ENCODE data around the gene RBM6.
A peak's percentile ranks its signal among the peaks of the same experiment; 100 is the strongest.

RBM6 gene

DNA sequence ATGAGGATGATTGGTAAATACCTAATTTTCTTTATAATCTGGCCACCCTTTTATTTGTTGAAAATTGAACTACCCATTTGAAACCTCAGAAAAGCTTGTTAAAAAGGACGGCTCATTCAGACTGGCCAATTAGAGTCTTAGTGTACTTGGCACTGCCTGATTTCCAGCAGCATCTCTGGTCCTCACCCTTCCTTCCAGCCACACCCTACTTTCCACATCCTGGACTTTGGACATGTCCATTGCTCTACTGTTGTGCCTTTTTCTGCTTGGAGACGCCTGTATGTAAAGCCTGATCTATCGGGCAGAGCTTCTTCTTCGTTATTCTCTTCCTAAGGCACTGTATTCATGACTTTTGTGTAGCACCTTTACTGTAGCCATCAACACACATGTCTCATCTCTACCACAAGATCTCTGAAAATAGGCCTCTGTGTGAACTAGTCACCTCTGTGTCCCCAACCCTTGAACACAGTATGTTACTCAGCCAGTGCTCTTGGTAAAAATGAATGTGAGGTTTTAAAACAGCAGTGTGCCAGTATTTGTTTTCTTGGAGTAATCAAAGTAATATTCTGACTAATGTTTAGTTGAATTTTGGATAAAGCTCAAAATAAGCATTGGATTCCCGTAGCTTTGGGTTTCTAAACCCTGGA lies 155.5 kb downstream of the RBM6 start:
- DNase-seq, result no peak

- DNase-seq, result no peak
Observed at GRCh38 chr3:50100386-50100785, 160.4 kb downstream of the RBM6 start.

- DNase-seq, result no peak
Observed at GRCh38 chr3:50100956-50101845, 161.3 kb downstream of the RBM6 start.

DNA sequence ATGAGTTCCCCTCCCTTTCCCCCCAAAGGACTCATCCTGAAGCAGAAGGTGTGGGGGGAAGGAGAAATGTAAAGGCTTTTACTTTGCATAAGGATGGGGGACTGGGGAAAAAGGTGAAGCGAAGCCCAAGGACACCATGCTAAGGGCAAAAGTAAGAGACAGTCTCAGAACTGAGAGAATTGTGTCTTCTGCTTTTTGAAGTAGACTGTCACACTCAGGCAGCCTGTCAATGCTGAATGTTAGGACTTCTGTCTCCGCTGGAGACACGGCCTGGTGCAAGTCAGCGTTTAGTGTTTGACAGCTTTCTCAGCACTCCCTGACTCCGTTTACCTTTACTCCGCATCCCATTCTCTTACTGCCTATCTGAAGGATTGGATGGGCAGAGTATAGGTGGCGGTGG lies 162.6 kb downstream of the RBM6 start:
- no peak for DNase-seq

GRCh38 chr3:50111757-50112156 lies 171.8 kb downstream of the RBM6 start:
- no peak for DNase-seq

DNA sequence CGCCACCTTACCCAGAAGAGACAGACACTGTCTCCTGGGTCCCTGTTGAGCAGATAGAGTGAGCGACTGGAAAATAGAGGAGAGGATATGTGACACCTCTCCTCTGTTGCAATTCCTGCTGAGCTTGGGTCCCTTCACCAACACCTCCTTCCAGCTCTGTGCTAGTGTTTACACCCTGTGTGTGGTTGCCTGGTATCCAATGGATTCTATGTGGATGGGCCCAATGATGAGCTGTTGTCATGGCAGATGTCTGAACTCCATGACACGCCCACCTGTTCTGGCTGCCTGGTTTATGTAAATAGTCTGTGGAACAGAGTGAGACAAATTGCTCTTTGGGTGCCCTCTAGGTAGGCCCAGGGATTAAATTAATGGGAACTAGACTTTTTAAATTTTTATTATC lies 172.5 kb downstream of the RBM6 start:
- DNase-seq, result no peak

GRCh38 chr3:50117120-50117519 lies 177.2 kb downstream of the RBM6 start:
- no peak for DNase-seq

GRCh38 chr3:50118237-50118636 lies 178.3 kb downstream of the RBM6 start:
- no peak for DNase-seq

DNA sequence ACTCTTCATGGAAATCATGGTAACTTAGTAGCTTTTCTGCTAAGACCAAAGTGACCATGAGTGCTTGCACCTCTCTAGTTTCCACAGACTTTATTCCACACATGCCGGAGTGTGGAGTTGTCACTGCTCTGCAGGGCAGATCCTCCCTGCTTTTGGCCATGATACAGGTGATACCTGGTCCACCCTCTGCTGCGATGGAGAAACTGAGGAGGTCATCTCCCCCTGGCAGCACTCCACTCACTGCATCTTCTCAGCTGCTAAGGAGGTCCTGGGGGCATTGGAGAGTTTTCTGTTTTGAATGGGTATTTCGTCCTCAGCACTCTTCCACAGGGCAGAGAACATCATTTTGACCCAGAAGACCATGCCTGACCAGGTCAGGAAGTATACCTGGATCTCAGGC lies 179.8 kb downstream of the RBM6 start:
- DNase-seq, result no peak

- no peak for DNase-seq
Observed at GRCh38 chr3:50120364-50121071, 180.6 kb downstream of the RBM6 start.

GRCh38 chr3:50121072-50122032 lies 181.4 kb downstream of the RBM6 start:
- peak; percentile 63 for DNase-seq

GRCh38 chr3:50122071-50122470 lies 182.1 kb downstream of the RBM6 start:
- no peak for DNase-seq

GRCh38 chr3:50122661-50123391 lies 182.9 kb downstream of the RBM6 start:
- no peak for DNase-seq

DNA sequence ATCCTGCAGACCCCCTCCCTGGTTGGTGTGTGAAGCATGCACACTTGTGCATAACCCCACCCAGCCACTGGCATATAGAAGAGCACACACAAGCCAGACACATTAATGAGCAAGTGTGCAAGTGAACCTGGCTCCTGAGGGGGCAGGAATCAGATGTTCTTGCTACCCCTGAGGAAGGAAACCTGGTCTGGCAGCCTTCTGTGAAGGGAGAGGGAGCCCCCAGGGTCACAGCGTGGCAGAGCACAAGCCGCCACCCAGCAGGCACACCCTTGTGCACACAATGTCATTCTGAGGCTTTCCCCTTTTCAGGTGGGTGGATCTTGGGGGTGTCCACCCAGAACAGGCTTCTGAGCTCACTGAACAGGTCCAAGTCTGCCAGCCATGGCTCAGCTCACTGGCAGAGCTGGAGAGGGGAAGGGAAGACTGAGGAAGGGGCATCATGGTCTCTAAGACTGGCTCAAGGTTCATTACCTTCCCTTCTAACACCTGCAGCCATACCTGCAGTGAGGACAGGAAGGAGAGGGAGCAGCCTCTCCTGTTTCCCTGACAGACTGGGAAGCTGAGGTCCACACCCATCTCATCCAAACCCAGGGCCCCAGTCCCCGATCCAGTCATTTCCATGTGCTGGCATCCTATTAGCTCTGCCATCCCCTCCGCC lies 183.6 kb downstream of the RBM6 start:
- DNase-seq, result no peak

- no peak for DNase-seq
Observed at GRCh38 chr3:50124052-50124799, 184.3 kb downstream of the RBM6 start.

DNA sequence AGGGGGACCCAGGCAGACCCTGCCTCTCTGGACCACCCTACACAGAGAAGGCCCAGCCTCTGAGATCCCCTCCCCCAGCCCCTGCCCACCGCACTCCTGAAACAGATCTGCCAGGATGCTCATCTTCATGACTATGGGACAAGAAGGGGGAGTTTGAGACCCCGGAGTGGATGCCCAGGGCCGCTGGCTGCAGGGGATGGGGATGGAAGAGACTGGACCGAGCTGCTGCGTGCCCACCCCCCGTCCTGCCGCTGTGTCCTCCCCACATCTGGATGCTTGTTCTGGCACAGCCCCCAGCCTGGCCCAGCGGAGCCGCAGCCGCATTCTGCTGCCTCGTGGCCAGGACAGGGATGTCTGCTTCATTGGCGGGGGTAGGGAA lies 184.8 kb downstream of the RBM6 start:
- no peak for DNase-seq

- DNase-seq, result no peak
Observed at GRCh38 chr3:50125541-50126286, 185.8 kb downstream of the RBM6 start.

DNA sequence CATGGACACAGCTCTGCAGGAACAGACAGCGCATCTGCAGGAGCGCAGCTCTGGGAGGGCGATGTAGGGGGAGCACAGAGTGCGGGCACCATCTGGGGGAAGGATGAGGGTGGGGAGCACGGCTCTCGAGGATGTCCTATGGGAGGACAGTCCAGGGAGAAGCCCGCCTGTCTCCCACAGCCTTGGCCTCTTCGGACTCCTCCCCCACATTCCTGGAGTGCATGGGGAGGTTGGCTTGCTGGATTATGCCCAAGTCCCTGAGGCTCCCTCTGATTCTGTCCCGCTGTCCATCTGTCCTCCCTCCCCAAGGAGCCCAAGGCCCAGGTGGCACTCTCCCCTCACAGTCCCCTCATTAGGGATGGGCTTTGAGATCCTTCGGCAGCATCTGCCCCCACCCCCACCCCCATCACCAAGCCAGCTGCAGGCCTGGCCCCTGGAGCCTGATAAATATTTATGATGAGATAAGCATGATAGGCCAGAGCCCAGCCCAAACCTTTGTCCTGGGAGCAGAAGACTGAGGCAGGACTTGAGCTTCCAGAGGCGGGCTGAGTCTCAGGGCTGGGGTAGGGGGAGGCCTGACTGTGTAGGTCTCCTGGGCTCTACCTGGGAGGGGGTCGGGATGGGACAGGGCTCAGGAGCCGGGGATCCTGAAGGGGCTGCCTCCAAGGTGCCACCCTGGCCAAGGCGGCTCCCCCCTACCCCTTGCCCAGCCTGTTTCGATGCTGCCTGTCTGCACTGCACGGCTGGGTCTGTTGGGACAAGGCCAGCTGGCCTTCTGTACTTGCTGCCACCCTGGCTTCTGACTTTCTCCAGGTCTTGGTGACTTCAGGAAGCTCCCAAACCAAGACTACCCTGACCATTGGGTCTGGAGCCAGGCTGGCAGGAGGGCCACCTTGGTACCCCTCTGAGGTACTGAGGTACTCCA lies 186.6 kb downstream of the RBM6 start:
- no peak for DNase-seq
